Activated CD8-positive, alpha-beta memory T cell treated with anti-CD3 and anti-CD28 coated beads, Interleukin-2, amount 50 U/mL, for 48 hours (primary cell): ENCODE results near the gene VSIG10L.

ENCODE experiments used
- DNase-seq: peaks from one replicate; pipeline ENCODE4 v3.0.0-alpha.2; 2020

Gene VSIG10L

DNA sequence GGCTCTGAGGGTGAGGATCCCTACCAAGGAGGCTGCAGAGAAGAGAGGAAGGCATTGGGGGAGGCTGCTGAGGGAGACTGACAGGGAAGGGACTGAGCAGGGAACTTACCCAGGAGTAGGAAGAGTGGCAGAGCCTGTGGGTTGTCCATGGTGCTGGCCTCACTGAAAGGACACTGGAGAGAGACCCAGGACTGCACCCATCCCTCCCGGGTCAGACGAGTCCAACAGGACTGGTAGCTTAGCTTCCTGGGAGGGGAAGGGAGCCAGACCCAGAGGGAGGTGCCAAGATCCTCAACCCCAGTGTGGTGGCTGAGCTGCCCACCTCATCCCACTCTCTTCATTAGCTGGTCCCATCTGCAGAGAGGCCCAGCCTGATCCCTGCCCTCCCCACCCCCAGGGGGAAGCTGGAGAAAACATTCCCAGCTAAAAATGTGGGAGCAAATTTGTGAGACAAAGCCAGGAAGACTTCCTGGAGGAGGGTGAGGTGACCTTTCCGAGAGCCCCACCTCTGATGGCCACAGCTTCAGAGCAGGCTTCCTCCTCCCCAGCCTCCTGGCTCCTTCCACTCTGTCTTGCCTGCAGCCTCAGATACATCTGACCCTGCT lies at the start of gene VSIG10L:
Gene VSIG10L, minus strand, starts transcription at position 164 of the 605 bp plus-strand sequence. Its CDS starts 15 bp downstream, at position 149.
- no peak for DNase-seq

DNA sequence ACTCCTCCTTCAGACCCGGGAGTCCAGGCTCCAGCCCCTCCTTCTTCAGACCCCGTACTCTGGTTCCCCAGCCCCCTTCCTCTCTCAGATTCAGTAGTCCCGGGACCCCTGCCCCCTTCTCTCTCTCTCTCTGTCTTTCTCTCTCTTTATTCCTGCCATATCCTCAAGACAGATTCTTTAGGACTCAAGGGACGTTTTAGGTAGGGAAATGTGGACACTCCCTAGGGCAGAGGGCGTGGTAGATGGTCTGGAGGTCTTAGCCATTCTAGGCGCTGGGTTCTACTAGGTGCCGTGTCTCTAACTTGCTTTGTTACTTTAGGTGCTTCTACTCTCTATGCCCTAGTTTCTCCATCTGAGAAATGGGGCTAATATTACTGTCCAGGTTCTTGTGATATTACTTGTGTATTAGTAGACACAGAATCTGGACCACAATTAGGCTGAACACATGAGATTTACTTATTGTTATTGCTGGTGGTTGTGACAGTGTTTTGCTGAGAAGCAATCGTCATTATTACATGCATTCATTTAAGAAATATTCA lies 49.2 kb upstream of the VSIG10L start:
- DNase-seq, result no peak

GRCh38 chr19:51389143-51389542 lies 47.2 kb upstream of the VSIG10L start:
- no peak for DNase-seq

DNA sequence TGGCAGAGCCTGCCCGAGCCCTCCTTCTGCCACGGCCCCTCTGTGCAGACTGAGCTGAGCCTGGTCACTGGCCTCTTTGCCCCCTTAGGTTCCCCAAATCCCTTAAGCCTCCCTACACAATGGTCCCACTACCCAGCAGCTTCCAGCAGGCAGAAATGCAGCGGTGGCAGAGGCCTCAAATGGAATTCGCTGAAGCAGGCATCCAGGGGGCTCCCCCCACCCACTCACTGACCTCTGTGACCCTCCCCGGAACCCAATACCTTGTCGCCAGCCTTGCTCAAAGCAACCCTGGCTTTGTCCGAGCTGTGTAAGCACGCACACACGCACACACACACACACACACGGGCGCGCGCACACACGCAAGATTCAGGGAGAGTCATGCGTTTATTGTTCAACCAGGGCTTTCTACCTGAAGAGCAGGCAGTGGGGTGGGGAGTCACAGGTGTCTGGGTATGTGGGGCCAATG lies 46.0 kb upstream of the VSIG10L start, which contains the start of gene LIM2:
Gene LIM2, minus strand, starts transcription at position 51 of the 466 bp plus-strand sequence. CDS start 531 bp downstream, outside the sequence.
- DNase-seq, result no peak

GRCh38 chr19:51386882-51387520 lies 45.1 kb upstream of the VSIG10L start:
- DNase-seq, result no peak

DNA sequence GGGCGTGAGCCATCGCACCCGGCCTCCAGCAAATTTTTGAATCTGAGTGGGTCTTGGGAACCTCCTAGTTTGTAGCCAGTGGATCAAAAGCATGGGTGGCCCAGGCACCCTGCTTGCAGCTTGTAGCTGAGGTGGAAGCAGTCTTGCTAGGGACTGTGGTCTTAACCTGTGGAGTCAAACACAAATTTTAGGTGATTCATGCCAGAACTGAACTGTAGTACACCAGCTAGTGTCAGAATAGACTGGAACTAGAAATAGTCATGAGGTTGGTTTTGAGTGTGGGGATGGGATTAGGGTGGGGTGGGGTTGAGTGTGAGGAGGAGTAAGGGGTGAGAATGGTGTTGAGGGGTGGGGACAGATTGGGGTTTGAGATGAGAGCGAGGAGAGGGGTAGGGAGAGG lies 40.1 kb upstream of the VSIG10L start:
- DNase-seq, result no peak

GRCh38 chr19:51380379-51380778 lies 38.4 kb upstream of the VSIG10L start:
- DNase-seq, result no peak

GRCh38 chr19:51377422-51377821 lies 35.5 kb upstream of the VSIG10L start:
- no peak for DNase-seq

DNA sequence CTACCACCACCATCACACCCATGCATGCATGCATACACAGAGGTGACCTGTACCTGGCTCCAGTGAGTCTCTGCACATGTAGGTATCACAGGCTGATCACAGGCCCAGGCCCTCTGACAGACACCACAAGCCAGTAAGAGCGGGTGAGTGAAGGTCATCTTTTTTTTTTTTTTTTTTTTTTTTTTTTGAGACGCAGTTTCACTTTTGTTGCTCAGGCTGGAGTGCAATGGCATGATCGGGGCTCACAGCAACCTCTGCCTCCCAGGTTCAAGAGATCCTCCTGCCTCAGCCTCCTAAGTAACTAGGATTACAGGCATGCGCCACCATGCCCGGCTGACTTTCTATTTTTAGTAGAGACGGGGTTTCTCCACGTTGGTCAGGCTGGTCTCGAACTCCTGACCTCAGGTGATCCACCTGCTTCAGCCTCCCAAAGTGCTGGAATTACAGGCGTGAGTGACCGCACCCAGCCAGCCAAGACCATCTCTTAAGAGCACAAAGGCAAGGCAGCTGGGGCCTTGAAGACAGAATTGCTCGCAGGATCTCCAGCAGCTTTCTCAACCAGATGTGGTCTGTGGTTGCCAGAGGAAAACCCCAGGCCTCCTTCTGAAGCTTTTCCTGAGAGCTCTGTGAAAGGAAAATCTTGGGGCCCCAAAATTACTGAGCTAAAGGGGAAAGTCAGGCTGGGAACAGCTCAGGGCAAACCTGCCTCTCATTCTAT lies 33.7 kb upstream of the VSIG10L start:
- DNase-seq, result no peak

DNA sequence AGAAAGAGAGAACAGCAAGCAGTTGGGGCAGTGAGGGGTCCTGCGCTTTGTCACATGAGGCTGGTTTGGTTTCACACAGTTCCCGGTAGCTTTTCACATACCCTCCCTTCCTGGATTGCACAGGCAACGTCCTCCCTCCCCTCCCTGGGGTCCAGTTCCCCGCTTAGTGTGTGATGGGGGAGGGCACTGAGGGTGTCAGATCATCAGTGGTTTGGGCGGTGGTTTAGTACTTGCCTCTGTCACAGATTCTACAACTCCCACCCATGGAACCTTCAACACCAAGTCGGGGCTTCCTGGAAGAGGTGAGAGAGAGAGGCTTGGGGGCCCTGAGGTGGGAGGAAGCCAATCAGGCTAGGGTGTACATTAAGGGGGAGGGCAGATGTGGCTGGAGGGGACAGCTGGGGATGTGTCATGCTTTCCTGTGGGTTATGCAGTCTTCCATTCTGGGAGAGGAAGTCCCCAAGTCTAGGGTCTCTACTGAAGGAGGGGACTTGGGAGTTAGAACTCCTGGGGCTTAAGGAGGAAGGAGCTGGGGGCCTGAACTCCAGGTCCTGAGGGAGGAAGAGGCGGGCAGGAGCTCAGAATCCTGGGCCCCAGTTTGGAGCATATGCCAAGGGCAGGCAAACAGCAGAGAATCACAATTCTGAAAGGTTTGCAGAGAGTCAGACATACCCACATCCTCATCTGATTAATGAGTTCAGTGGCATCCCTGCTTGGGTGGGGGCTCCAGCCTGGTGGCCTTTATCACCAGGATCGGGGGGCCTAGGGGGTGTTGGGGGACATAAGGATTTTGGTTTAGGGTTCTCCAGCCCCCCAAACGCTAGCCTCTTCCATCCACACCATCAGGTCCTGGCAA lies 30.9 kb upstream of the VSIG10L start, which contains the start of gene NKG7:
Gene NKG7, minus strand, starts transcription at position 6 of the 856 bp plus-strand sequence. CDS start 119 bp downstream, outside the sequence.
- DNase-seq, result peak; percentile 88

- DNase-seq, result no peak
Observed at GRCh38 chr19:51372021-51372648, 30.2 kb upstream of the VSIG10L start.

DNA sequence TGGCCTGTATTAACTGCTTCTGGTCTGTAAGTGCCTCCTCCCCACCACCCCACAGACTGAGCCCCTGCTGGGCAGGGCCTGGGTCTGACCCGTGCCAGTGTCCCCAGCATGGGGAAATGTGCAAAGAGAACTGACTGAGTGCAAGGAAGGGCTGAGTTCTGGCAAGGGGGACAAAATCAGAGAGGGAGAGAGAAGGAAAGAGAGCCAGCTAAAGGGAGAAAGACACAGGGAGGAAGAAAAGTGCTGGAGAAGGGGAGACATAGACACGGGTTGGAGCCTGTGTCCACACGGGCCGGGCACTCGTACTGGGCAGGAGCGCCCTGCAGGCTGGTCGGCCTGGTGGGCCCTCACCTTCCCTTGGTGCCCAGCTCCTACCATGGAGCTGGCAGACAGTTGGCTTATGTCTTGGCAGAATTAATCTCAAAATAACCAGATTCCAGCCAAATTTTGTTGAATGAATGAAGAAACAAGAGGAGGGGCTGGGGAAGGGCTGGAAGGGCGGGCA lies 29.3 kb upstream of the VSIG10L start:
- no peak for DNase-seq

GRCh38 chr19:51370230-51370629 lies 28.3 kb upstream of the VSIG10L start:
- no peak for DNase-seq

- peak; percentile 79 for DNase-seq
Observed at GRCh38 chr19:51368366-51369282, 26.7 kb upstream of the VSIG10L start, which contains the start of gene CLDND2. CLDND2 (minus strand) TSS chr19:51369003; CDS start chr19:51368577, 426 bp downstream.

GRCh38 chr19:51367565-51368365 lies 25.8 kb upstream of the VSIG10L start:
- peak; percentile 99 for DNase-seq

GRCh38 chr19:51367255-51367564 lies 25.3 kb upstream of the VSIG10L start:
- DNase-seq, result no peak

- DNase-seq, result peak; percentile 95
Observed at GRCh38 chr19:51366389-51367254, 24.7 kb upstream of the VSIG10L start.

- DNase-seq, result no peak
Observed at GRCh38 chr19:51365965-51366388, 24.0 kb upstream of the VSIG10L start, which contains the start of gene ETFB. ETFB (minus strand) TSS chr19:51366388; CDS start chr19:51366326, 62 bp downstream.
